GF-D8 (cell line): ENCODE results near the gene FREY1.

Experiments
- DNase-seq: peaks from one replicate; lab custom pipeline; 2025; lab: John Stamatoyannopoulos, UW

Gene FREY1

GRCh38 chr11:45894555-45895247, 12.4 kb downstream of the FREY1 start:
- DNase-seq = no peak

DNA sequence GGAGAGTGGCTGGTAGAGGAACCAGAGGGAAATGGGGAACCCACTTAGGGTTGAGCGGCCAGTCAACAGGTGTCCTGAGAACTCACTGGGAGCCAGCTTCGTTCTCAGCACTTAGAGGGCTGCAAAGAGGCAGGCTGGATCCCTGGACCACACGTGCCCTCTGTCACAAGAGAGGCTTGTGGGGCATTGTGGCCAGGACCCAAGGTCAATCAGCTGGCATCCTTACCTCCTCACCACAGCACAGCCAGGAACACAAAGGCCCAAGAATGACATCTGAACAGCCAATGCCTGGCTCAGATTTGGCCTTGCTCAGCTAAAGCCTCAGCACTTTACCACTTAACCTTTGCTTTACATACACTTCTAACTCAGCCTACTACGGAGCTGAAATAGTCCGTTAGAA, 14.2 kb downstream of the FREY1 start:
- DNase-seq = no peak

DNA sequence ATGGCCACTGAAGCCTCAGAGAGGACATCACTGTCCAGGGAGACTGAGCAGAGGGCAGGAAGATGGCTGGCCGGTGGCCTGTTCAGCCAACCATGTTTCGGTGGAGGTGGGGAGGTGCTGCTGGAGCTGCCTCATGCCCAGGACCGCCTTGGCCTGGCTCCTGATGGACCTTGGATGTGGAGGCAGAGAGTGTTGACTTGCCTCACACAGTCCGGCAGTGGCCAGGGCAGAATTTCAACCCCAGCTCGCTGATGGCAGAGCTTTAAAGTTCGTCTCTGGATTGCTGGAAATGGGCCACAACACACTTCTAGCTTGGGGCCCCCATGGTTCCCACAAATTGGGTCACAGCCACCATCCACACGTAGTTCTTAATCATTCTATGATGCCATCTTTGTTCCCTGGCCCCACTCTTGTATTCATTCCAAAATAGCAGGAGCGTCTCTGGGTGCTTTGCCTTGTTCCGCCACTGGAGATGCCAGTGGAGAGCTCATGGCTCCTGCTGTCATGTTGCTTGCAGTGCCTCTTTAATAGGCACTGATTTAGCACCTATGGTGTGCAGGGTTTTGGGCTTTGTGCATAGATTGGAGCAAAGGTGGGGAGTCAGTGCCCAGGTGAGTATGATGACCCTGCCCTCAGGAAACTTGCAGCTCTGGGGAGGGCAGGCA, 16.1 kb downstream of the FREY1 start:
- DNase-seq = no peak

DNA sequence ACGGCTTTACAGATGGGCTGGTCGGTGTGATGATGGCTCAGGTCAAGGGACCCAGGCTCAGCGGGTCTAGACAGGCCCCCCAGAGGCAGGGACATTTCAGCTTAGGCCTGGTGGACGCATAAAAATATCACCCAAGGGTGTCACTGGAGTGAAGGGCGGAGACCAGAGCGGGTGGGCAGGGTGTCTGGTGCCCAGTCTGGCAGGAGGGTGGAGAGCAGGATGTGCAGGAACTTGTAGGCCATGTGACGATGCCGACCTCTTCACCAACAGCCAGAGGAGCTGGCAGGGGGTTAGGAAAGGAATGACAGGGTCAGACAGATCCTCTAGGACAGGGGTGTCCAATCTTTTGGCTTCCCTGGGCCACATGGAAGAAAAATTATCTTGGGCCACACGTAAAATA, 17.1 kb downstream of the FREY1 start:
- no peak for DNase-seq

GRCh38 chr11:45889555-45889954, 17.5 kb downstream of the FREY1 start:
- DNase-seq = no peak

- no peak for DNase-seq
These were observed 19.5 kb downstream of the FREY1 start for GRCh38 chr11:45887587-45887986.

GRCh38 chr11:45886816-45887520, 20.1 kb downstream of the FREY1 start:
- DNase-seq = no peak

DNA sequence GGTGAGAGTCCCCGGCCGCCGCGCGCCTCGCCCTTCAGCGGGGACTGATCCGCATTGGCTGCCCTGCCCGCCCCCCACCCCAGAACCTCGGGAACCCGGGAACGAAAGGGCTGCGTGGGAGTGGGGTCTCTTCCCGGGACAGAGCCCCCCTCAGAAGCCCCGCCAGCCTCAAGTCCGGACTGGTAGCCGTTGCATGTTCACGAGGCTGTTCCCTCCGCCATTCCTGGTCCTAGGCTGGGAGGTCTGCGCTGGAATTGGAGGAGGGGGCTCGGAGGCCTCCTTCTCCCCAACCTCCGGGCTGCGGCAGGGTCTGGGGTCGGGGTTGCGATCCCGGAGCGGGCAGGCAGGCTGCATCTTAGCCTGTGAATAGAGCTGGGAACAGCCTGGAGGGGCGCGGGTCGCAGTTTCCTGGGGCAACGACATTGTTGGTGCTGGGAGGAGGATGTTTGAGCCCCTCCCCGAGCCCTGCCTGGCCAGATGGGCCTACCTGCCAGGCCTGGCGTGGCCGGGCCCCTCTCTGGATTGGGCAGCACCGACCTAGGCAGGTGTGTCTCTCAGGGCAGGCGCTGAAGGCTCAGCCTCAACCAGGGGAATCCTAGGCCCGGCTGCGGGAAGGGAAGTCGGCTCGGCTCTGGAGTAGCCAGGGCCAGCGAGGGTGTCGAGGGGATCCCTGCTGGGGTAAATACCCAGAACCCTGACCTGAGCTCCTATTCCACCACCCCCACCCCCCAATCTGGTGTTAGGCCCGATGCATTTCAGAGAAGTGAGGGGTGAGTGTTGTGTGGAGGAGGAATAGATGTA, 20.9 kb downstream of the FREY1 start:
- no peak for DNase-seq

DNA sequence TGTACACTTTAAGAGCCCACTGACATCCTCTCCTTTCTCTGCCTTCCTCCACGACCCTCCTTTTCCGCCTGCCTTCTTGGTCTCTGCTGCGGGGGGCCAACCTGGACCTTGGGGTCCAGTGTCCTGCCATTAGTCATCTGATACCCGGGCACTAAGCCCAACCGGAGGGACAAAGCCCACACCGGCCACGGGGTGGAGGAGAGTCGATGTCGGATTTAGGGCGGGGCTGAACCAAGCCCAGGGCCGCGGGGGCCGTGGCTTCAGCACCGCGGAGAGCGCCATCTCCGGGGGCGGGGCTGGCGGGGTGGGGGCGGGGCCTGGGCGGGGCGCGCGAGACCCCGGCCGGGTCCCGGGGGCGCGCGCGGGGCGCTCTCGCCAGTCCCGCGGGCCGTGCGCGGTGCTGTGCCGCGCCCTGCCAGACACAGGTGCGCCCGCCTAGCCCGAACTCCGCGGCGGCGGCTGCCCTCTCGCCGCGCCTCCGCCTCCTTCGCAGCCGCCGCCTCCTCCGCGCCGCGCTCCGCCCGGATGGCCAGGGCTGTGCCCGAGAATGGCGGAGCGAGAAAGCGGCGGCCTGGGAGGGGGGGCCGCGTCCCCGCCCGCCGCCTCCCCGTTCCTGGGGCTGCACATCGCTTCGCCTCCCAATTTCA, 21.7 kb downstream of the FREY1 start, which contains the start of gene MAPK8IP1:
TSS of gene MAPK8IP1 (plus strand) at position 378 of the 647 bp plus-strand sequence. CDS start at position 548, 170 bp downstream.
- DNase-seq = no peak

DNA sequence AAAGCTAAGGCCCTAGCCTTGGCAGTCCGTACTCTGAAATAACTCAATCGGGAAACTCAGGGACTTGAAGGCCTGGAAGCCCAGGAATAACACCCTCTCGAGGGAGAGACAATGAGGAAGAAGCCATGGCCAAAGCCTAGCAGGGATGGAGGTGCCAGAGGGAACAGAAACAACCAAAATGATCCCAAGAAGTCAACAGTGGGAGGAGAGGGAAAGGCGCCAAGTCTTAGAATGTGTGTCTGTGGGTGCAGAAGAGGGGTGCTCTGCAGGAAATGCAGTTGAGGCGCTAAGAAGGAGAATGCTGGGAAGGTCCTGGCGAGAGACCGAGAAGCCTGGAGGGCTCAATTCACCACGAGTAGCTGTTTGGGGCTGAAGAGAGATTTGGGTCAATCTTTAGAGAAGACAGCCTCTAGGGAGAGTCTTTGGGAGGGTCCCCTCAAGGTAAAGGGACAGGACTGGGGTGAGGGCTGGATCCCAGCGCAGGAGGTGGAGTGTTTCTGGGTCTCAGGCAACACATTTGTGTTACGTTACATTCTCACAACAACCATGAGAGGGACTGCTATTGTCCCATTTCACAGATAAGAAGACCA, 22.4 kb downstream of the FREY1 start:
- DNase-seq = no peak

DNA sequence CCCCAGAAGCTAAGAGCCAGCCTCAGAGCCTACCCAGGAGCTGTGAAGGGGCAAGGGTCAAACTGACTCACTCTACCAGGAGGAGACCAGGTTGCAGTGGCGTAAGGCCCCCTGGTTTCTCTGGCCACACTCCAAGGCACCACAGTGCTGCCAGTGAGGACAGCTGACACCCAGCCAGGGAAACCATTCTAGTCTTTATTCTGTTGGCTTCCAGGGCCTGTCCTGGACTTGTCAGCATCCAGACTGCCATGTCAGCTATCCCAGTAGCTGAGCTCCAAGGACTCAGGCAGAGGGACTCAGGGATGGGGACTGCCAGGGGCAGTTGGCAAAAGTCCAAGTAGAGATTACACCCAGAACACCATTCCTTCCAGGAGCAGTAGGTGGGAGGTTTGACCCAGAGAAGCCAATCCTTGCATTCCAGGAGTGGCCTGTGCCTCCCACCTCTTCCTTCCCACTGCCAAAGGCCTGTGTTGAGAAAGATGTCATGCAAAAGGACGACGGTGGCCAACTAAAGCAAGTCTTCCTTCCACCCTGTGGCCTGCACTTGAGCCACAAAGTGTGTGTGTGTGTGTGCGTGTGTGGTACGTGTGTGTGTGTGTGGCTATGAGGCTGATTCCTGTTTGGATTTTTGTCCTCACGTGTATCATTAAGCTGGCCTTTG, 25.2 kb downstream of the FREY1 start:
- DNase-seq = no peak

DNA sequence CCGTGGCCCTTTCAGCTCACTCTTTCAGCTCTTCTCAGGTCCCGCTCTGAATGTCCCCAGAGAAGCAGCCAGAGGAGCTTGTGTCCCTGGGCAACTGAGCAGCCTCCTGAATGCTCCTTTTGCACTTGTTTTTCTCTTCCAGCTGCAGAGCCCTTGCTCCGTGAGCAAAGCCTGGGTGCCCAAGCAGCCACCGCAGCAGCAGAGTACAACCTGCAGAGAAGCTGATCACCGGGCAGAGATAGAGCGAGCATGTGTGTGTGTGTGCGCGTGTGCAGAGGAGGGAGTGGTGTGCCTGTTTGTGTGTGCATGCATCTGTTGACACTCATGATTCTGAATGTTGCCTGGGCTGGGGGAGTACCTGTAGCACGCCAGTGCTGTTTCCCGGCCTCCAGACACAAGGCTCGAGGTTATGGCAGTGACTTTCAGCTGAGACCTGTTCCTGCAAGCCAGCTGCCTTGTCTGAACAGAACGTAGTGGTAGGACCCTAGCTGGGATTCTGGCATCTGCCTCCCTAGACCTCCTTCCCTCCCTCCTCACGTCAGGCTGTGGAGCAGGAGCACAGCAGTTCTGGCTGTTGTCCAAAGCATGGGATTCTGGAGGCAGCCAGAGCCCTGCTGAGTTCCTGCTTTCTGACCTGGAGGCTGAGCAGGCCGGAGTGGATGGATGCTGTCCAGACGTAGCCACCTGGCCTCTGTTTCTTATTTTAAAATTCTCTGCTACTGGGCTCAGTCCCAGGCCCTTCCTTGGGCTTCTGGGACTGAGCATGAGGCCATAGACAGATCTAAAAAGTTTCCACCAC, 26.1 kb downstream of the FREY1 start:
- no peak for DNase-seq

DNA sequence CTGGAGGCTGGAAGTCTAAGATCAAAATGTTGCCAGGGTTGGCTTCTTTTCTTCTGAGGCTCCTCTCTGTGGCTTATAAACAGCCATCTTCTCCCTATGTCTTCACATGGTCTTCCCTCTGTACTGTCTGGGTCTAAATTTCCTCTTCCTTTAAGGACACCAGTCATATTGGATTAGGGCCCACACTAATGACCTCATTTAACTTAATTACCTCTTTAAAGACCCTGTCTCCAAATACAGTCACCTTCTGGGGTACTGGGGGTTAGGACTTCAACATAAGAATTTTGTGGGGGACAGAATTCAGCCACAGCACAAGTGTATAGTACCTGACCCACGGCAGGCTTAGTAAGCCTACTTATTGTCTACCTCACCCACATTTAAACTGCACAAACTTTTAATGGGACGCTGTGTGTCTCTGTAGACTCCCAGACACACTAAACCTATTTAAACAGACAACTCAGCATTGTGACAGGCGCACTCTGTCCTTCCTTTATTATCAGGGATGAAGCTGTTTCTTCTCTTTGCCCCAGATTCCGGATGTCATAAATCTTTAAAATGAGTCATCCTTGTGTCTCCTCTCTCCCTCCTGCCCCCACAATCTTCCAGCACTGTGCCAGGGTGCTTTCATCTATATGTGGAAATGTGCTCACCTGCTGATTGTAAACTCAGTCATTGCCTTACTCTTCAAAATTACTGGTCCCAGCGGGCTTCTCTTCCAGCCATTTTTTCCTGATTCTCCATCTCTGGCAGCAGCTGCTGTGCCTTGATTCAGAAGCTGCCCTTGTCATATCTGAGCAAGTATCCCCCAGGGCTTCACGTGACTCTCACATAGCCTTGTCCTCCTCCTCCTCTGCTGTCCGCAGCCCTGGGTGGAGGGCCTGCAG, 27.0 kb downstream of the FREY1 start:
- no peak for DNase-seq

DNA sequence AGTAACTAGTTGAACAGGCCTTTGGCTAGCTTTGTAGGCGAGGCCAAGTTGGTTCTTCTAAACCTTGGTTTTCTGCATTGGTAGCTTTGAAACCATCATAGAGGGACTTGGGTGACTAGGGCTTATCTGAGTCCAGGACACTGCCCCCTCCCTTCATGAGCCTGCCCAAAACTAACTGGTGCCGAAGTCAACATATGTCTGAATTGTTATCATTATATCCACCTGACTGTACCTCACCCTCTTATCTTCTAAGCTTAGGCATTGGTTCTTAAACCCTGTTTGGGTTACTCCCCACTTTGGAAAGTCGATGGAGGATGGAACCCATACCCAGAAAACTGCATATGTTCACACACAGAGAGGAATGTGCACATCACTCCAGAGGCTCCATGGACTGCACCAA, 29.2 kb downstream of the FREY1 start:
- DNase-seq = no peak

GRCh38 chr11:45877221-45877620, 29.9 kb downstream of the FREY1 start:
- no peak for DNase-seq

GRCh38 chr11:45876401-45876800, 30.7 kb downstream of the FREY1 start:
- DNase-seq = no peak

- no peak for DNase-seq
These were observed 34.3 kb downstream of the FREY1 start for GRCh38 chr11:45872651-45873356.

GRCh38 chr11:45871638-45872037, 35.4 kb downstream of the FREY1 start:
- DNase-seq = no peak
